ENCODE measurements around the gene TMCO1. TPM values are rescaled to one million over a fixed set of nuclear protein-coding genes. Genes with fewer than 3 reads are reported as not detected.
"Not testable (repeated sequence)": the region's sequence is repeated elsewhere in the genome, so short reads cannot be mapped to it uniquely, and the experiment has no call there.

The TMCO1 gene
- total RNA-seq, 1 experiment from 2014 or later = 116 TPM

DNA sequence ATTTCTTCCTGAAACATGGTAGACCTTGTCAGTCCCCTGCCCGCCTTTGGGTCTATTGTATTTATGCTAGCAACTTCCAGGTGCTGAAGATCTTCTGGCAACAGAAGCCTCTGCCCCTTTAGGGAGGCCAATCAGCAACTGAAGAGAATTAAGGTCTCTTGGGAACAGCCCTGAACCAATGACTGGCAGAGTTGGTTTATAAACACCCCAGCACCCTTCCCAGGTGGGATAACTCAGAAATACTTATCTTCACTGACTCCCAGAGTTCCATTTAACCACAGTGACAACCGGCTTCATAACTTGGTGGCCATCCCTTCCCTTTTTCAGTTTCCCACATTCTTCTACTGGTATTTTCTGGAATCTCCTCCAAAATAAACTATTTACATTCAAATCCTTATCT is 27.2 kb upstream of the TMCO1 start:
- no peak overlapping the region for H3K4me3 ChIP-seq (ENCODE audit: low read depth, low read length, poor library complexity, severe bottlenecking)
- POLR2A ChIA-PET (ENCODE audit: low non-redundant PET) = no interaction called here
- CTCF ChIA-PET = no interaction called here
- no peaks in the 10 kb centered on the region for H3K4me1 ChIP-seq (ENCODE audit: insufficient read depth, low read length, poor library complexity, severe bottlenecking)
- H3K27ac ChIP-seq (ENCODE audit: low read depth, low read length, poor library complexity, severe bottlenecking) = no peak overlapping the region
- DNase-seq (ENCODE audit: low spot score) = no peak
- H3K9me3 ChIP-seq (ENCODE audit: low read depth, low read length, poor library complexity, severe bottlenecking) = peaks cover 7% of the 10 kb centered on the region
- intact Hi-C loops (cut with micrococcal nuclease; ENCODE audit: unreplicated experiment) = no loop called here
- no peak for TF ChIP-seq EZH2 (IDR thresholded peaks at IDR 0.05; ENCODE audit: borderline replicate concordance, low read depth, low read length, poor library complexity, severe bottlenecking)
- TF ChIP-seq, protein P1, sequence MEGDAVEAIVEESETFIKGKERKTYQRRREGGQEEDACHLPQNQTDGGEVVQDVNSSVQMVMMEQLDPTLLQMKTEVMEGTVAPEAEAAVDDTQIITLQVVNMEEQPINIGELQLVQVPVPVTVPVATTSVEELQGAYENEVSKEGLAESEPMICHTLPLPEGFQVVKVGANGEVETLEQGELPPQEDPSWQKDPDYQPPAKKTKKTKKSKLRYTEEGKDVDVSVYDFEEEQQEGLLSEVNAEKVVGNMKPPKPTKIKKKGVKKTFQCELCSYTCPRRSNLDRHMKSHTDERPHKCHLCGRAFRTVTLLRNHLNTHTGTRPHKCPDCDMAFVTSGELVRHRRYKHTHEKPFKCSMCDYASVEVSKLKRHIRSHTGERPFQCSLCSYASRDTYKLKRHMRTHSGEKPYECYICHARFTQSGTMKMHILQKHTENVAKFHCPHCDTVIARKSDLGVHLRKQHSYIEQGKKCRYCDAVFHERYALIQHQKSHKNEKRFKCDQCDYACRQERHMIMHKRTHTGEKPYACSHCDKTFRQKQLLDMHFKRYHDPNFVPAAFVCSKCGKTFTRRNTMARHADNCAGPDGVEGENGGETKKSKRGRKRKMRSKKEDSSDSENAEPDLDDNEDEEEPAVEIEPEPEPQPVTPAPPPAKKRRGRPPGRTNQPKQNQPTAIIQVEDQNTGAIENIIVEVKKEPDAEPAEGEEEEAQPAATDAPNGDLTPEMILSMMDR (conservative IDR thresholded peaks at IDR 0.05; ENCODE audit: low read depth, low read length) = no peak
- H3K27me3 ChIP-seq (replicated peaks; ENCODE audit: insufficient read depth, low read depth, low read length, poor library complexity) = peaks cover 4% of the 10 kb centered on the region
- no TSS peak for BruUV-seq (replicated peaks)
- H3K36me3 ChIP-seq (ENCODE audit: insufficient read depth, low read length, poor library complexity, severe bottlenecking) = no peaks in the 10 kb centered on the region

DNA sequence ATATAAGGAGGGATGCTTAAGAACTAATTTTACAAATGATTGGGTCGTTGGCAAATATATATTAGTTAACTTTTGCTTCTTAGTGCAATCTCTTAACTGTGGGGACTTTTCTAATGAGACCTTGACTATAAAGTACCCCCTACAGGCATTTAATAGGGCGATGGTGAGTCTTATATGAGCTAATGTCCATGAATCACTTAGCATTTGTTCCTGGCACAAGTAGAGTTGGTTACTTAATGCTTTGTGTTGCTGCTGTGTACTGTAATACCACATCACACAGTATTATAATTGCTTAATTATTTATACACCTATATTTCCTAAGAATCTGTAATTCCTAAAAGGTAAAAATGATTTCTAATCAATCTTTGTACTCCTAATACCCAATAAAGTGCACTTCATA is 25.3 kb upstream of the TMCO1 start:
- no peak for DNase-seq (ENCODE audit: low spot score)
- POLR2A ChIA-PET (ENCODE audit: low non-redundant PET) = no interaction called here
- TF ChIP-seq, protein P1 (conservative IDR thresholded peaks at IDR 0.05; ENCODE audit: low read depth, low read length) = no peak
- TF ChIP-seq EZH2 (IDR thresholded peaks at IDR 0.05; ENCODE audit: borderline replicate concordance, low read depth, low read length, poor library complexity, severe bottlenecking) = no peak
- no peaks in the 10 kb centered on the region for H3K9me3 ChIP-seq (ENCODE audit: low read depth, low read length, poor library complexity, severe bottlenecking)
- no peaks in the 10 kb centered on the region for H3K4me1 ChIP-seq (ENCODE audit: insufficient read depth, low read length, poor library complexity, severe bottlenecking)
- CTCF ChIA-PET = interaction anchor here (0.5 kb wide), 1 partner anchor 22 kb away, joined by 6 read pairs; no protein-coding TSS in a partner anchor
- intact Hi-C loops (cut with micrococcal nuclease; ENCODE audit: unreplicated experiment) = no loop called here
- no peak overlapping the region for H3K4me3 ChIP-seq (ENCODE audit: low read depth, low read length, poor library complexity, severe bottlenecking)
- no TSS peak for BruUV-seq (replicated peaks)
- no peak overlapping the region for H3K27ac ChIP-seq (ENCODE audit: low read depth, low read length, poor library complexity, severe bottlenecking)
- H3K27me3 ChIP-seq (replicated peaks; ENCODE audit: insufficient read depth, low read depth, low read length, poor library complexity) = peaks cover 4% of the 10 kb centered on the region
- no peaks in the 10 kb centered on the region for H3K36me3 ChIP-seq (ENCODE audit: insufficient read depth, low read length, poor library complexity, severe bottlenecking)

- intact Hi-C loops (cut with micrococcal nuclease; ENCODE audit: unreplicated experiment) = no loop called here
Measured at GRCh38 chr1:165787741-165788140, 19.1 kb upstream of the TMCO1 start.

GRCh38 chr1:165783519-165783918 is 14.9 kb upstream of the TMCO1 start:
- BruUV-seq (replicated peaks); intact Hi-C loops (cut with micrococcal nuclease; ENCODE audit: unreplicated experiment); H3K4me3 ChIP-seq (ENCODE audit: low read depth, low read length, poor library complexity, severe bottlenecking); H3K36me3 ChIP-seq (ENCODE audit: insufficient read depth, low read length, poor library complexity, severe bottlenecking); H3K9me3 ChIP-seq (ENCODE audit: low read depth, low read length, poor library complexity, severe bottlenecking); DNase-seq (ENCODE audit: low spot score); POLR2A ChIA-PET (ENCODE audit: low non-redundant PET); H3K27ac ChIP-seq (ENCODE audit: low read depth, low read length, poor library complexity, severe bottlenecking); H3K27me3 ChIP-seq (replicated peaks; ENCODE audit: insufficient read depth, low read depth, low read length, poor library complexity); CTCF ChIA-PET; H3K4me1 ChIP-seq (ENCODE audit: insufficient read depth, low read length, poor library complexity, severe bottlenecking): not testable (repeated sequence)

More at GRCh38 chr1:165787741-165788140, 19.1 kb upstream of the TMCO1 start:
- DNase-seq (ENCODE audit: low spot score) = no peak
- BruUV-seq (replicated peaks) = no TSS peak
- Histone ChIP-seq H3K4me1 (ENCODE audit: insufficient read depth, low read length, poor library complexity, severe bottlenecking) (no peaks in the 10 kb centered on the region), H3K27me3 (replicated peaks; ENCODE audit: insufficient read depth, low read depth, low read length, poor library complexity) (peaks cover 4% of the 10 kb centered on the region), H3K9me3 (ENCODE audit: low read depth, low read length, poor library complexity, severe bottlenecking) (no peaks in the 10 kb centered on the region), H3K27ac (ENCODE audit: low read depth, low read length, poor library complexity, severe bottlenecking) (no peak overlapping the region), H3K4me3 (ENCODE audit: low read depth, low read length, poor library complexity, severe bottlenecking) (no peak overlapping the region), H3K36me3 (ENCODE audit: insufficient read depth, low read length, poor library complexity, severe bottlenecking) (no peaks in the 10 kb centered on the region)
- CTCF ChIA-PET = no interaction called here
- POLR2A ChIA-PET (ENCODE audit: low non-redundant PET) = no interaction called here
- no peak for TF ChIP-seq EZH2 (IDR thresholded peaks at IDR 0.05; ENCODE audit: borderline replicate concordance, low read depth, low read length, poor library complexity, severe bottlenecking)
- TF ChIP-seq, protein P1 (conservative IDR thresholded peaks at IDR 0.05; ENCODE audit: low read depth, low read length) = no peak

DNA sequence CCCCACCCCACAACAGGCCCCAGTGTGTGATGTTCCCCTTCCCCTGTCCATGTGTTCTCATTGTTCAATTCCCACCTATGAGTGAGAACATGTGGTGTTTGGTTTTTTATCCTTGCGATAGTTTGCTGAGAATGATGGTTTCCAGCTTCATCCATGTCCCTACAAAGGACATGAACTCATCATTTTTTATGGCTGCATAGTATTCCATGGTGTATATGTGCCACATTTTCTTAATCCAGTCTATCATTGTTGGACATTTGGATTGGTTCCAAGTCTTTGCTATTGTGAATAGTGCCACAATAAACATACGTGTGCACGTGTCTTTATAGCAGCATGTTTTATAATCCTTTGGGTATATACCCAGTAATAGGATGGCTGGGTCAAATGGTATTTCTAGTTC is 9.5 kb upstream of the TMCO1 start:
- POLR2A ChIA-PET (ENCODE audit: low non-redundant PET); H3K27me3 ChIP-seq (replicated peaks; ENCODE audit: insufficient read depth, low read depth, low read length, poor library complexity); DNase-seq (ENCODE audit: low spot score); intact Hi-C loops (cut with micrococcal nuclease; ENCODE audit: unreplicated experiment); H3K36me3 ChIP-seq (ENCODE audit: insufficient read depth, low read length, poor library complexity, severe bottlenecking); BruUV-seq (replicated peaks); H3K9me3 ChIP-seq (ENCODE audit: low read depth, low read length, poor library complexity, severe bottlenecking); H3K4me3 ChIP-seq (ENCODE audit: low read depth, low read length, poor library complexity, severe bottlenecking); H3K4me1 ChIP-seq (ENCODE audit: insufficient read depth, low read length, poor library complexity, severe bottlenecking); CTCF ChIA-PET; H3K27ac ChIP-seq (ENCODE audit: low read depth, low read length, poor library complexity, severe bottlenecking): not testable (repeated sequence)

All from A673 (cell line).